ENCODE data around the gene ENPP6.

GRCh38 chr4:184053434-184053833 is 164.2 kb downstream of the ENPP6 start:
- TF ChIP-seq POLR2AphosphoS5 (IDR thresholded peaks at IDR 0.05; ENCODE audit: borderline replicate concordance, low read depth, low read length) (no peak), FOXP2 (optimal IDR thresholded peaks at IDR 0.05; ENCODE audit: control extremely low read depth, extremely low read length, insufficient read depth) (no peak)

Measured in SK-N-MC (cell line).